ENCODE data around the gene RRAS2. TPM values are rescaled to one million over a fixed set of nuclear protein-coding genes. Genes with fewer than 3 reads are reported as not detected.

The RRAS2 gene
- total and polyA plus RNA-seq, 10 of the 15 experiments (the other 5 are each of a cell fraction or from before 2014, with no cell fraction given): 26.9 to 72.4 (median 45.4) TPM

- Histone ChIP-seq H2AFZ (ENCODE audit: control insufficient read depth, low read depth, low read length) (no peak overlapping the region), H3K9me3 (replicated peaks; ENCODE audit: control insufficient read depth, insufficient read depth, low read length) (no peaks in the 10 kb centered on the region; the same call in none of the 3 replicates), H3K4me2 (ENCODE audit: control insufficient read depth, insufficient read depth) (no peak overlapping the region), H3K27me3 (replicated peaks in 1 of 2; ENCODE audit: control insufficient read depth in 2 of 2, insufficient read depth in 2 of 2, low read length in 1 of 2) (no peaks in the 10 kb centered on the region), H4K20me1 (ENCODE audit: control insufficient read depth, insufficient read depth) (no peaks in the 10 kb centered on the region), H3K9ac (ENCODE audit: control insufficient read depth, insufficient read depth, low read length) (no peak overlapping the region), H3K79me2 (ENCODE audit: control insufficient read depth, insufficient read depth, low read length) (peaks cover 85% of the 10 kb centered on the region), H3K36me3 (ENCODE audit: control insufficient read depth in 2 of 2, insufficient read depth in 2 of 2, low read length in 1 of 2) (no peaks in the 10 kb centered on the region), H3K27ac (ENCODE audit: control insufficient read depth, insufficient read depth) (no peak overlapping the region), H3K4me1 (ENCODE audit: control insufficient read depth, insufficient read depth, low read length) (peaks cover 38% of the 10 kb centered on the region), H3K4me3 (no peak overlapping the region)
- no peak for DNase-seq (ENCODE audit: low read depth, low spot score)
- ChIA-PET SMC1A (ENCODE audit: uncharacterized antibody, unreplicated experiment) (interaction anchor here (0.8 to 10.3 kb wide), 5 partner anchors 9 to 39 kb away, joined by 3 to 89 read pairs (median 33); no protein-coding TSS in a partner anchor), POLR2A (interaction anchor here (0.6 to 2.8 kb wide), 6 partner anchors 13 to 245 kb away, joined by 3 to 8 read pairs (median 4); no protein-coding TSS in a partner anchor), CTCF (interaction anchor here (1.4 to 4.6 kb wide), 2 partner anchors 9 to 13 kb away, joined by 5 to 33 read pairs; no protein-coding TSS in a partner anchor), RAD21 (ENCODE audit: unreplicated experiment) (interaction anchor here (1.4 to 3.3 kb wide), 3 partner anchors 9 to 40 kb away, joined by 4 to 14 read pairs (median 12); no protein-coding TSS in a partner anchor)
- no TSS peak for BruUV-seq (replicated peaks)
- TF ChIP-seq IKZF1 (conservative IDR thresholded peaks at IDR 0.05): no peak
- TF ChIP-seq NFYB (IDR thresholded peaks at IDR 0.05; ENCODE audit: insufficient read depth, low read depth, low read length): no peak
- no peak for TF ChIP-seq EGR1 (IDR thresholded peaks at IDR 0.05; ENCODE audit: borderline replicate concordance in 1 of 2, low read depth in 2 of 2, low read length in 2 of 2)
- TF ChIP-seq ZNF217 (IDR thresholded peaks at IDR 0.05): no peak
- TF ChIP-seq SMAD5 (IDR thresholded peaks at IDR 0.05; ENCODE audit: low read depth): no peak
- no peak for TF ChIP-seq POLR2AphosphoS2 (IDR thresholded peaks at IDR 0.05; ENCODE audit: low read depth, low read length)
- TF ChIP-seq RCOR1 (conservative IDR thresholded peaks at IDR 0.05; ENCODE audit: low read depth, low read length): no peak
- no peak for TF ChIP-seq ZBTB33 (IDR thresholded peaks at IDR 0.05)
- no peak for TF ChIP-seq ZNF687 (IDR thresholded peaks at IDR 0.05)
- no peak for ATAC-seq
- intact Hi-C loops (cut with micrococcal nuclease; ENCODE audit: unreplicated experiment) (no loop called here), in situ Hi-C loops (cut with MboI) (no loop called here)
- WGBS (ENCODE audit: insufficient coverage, insufficient replicate concordance, low lambda C conversion rate, missing lambda C conversion rate): 81% methylated on average over 7 of the region's 7 CpGs
- no peak for FAIRE-seq
These were observed 41.2 kb downstream of the RRAS2 start for GRCh38 chr11:14317659-14318325.
